ENCODE results near the gene SGMS1.

GRCh38 chr10:50600831-50601477 lies 22.8 kb downstream of the SGMS1 start:
- no peak for TF ChIP-seq CTCF (IDR thresholded peaks at IDR 0.05)
- TF ChIP-seq POLR2A (IDR thresholded peaks at IDR 0.05) = no peak

Data from heart left ventricle (tissue), 13 donors.